Effector memory CD8-positive, alpha-beta T cell (primary cell): ENCODE measurements around the gene TBC1D1.

Source experiments
- ATAC-seq: fragments of 150-1000 bp; cut with Tn5 transposase; replicated peaks from 2 replicates; pipeline ENCODE4 v1.10.0; 2021; ENCODE audit warnings: mild to moderate bottlenecking, moderate library complexity
- DNase-seq, 3 experiments: peaks; one replicate each; pipeline ENCODE4 v3.0.0; 2021
- H3K27ac Mint-ChIP-seq, 2 donors: one replicate each; pipeline ENCODE4 v1.8.0; 2022; ENCODE audit warnings: mild to moderate bottlenecking in 2 of 2, mixed read lengths in 2 of 2, moderate library complexity in 2 of 2
- H3K27me3 Mint-ChIP-seq, 2 donors: one replicate each; pipeline ENCODE4 v1.8.0; 2022; ENCODE audit warnings: mixed read lengths in 2 of 2
- H3K36me3 Mint-ChIP-seq: one replicate; pipeline ENCODE4 v1.8.0; 2022; ENCODE audit warnings: mild to moderate bottlenecking, moderate library complexity, mixed read lengths; ENCODE audit not compliant: insufficient read depth
- H3K4me1 Mint-ChIP-seq, 2 donors: one replicate each; pipeline ENCODE4 v1.8.0; 2022; ENCODE audit warnings: low read depth in 2 of 2, mixed read lengths in 2 of 2
- H3K4me3 Mint-ChIP-seq, 2 donors: one replicate each; pipeline ENCODE4 v1.8.0; 2022; ENCODE audit warnings: mild to moderate bottlenecking in 2 of 2, mixed read lengths in 2 of 2, moderate library complexity in 2 of 2
- H3K9me3 Mint-ChIP-seq, 2 donors: one replicate each; pipeline ENCODE4 v1.8.0; 2022; ENCODE audit warnings: mixed read lengths in 2 of 2

Gene TBC1D1

DNA sequence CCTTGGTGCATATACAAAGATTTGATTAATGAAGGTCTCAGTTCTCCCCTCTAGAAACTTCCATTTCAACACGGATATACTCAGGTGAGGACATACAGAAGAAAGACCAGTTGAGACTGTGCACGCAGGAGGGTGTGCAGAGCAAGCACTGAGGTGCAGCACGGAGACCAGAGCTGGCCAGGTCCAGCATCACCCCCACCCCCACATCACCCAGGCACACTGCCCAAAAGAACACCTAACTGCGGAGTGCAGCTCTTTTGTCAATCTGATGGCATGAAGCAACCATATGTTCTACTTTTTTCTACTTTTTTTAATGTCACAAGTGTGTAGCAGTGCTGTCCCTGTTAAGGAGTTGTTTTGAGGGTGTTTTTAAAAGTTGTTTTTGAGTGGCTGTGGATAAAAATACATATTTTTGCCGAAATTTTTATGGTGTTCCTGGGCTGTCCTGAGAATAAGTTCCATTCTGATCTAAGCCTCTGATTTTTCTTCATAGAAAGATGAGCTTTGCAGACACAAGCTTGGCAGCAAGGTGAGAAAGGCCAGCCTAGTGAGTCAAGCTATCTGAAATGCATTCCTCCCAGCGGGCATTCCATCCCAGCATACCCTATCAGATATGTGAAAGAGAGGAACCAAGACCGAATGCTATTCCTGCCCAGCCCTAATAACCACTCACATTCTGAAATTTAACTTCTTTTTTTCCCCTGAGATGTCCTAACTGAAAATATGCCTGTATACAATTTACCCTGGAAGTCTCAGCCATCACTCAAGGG lies 243.0 kb downstream of the TBC1D1 start:
- DNase-seq (no peak), ATAC-seq (no peak)
- Mint-ChIP-seq H3K9me3 (no peaks in the 10 kb centered on the region), H3K27ac (peak overlapping the region; percentile 47 to 96), H3K36me3 (peaks cover 38% of the 10 kb centered on the region), H3K4me3 (no peak overlapping the region), H3K4me1 (peaks cover 40 to 53% of the 10 kb centered on the region in 2 donors), H3K27me3 (no peaks in the 10 kb centered on the region)

DNA sequence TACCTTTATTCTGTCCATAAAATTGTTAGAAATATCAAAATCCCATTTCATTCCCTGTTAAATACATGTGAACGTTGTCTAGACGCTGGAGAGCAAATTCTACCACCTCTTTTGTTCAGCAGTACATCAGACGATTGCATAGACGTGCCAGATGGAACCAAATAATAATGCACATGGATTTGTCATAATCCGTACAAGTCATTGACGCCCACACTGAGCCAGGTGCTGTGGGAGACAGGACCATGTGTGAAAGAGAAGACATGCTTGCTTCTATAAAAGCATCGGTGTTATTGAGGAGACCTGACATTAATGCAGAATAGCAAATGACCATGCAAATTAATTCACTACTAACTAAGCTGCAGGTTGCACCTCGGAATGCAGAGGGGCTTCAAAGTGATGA lies 244.3 kb downstream of the TBC1D1 start:
- no peak overlapping the region for H3K4me3 Mint-ChIP-seq
- ATAC-seq: no peak

DNA sequence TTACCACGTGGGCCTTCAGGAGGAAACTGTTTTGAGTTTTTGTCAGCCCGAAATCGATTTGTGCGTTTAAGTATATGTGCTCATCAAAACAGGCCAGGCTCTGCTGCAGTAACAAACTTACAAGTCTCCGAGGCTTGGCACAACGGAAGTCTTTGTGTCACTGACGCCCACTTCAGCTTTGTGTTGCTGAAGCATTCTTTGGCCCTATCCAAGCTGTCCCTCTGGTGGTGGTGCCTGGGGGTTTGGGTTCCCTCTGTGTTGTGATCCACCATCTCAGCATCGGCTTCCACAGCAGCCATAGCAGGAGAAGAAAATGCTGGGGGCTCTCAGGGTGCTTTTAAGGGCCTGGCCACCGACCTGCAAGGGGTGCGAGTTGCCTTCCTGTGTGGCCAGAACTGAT lies 245.7 kb downstream of the TBC1D1 start:
- no peak for DNase-seq
- ATAC-seq: no peak
- H3K4me3 Mint-ChIP-seq: no peak overlapping the region
- H3K4me1 Mint-ChIP-seq: peaks cover 19 to 32% of the 10 kb centered on the region in 2 donors
- H3K27ac Mint-ChIP-seq: no peak overlapping the region
- H3K27me3 Mint-ChIP-seq: no peaks in the 10 kb centered on the region
- H3K36me3 Mint-ChIP-seq: peaks cover 20% of the 10 kb centered on the region
- no peaks in the 10 kb centered on the region for H3K9me3 Mint-ChIP-seq

More for the DNA sequence above, 244.3 kb downstream of the TBC1D1 start:
- Mint-ChIP-seq H3K27ac (no peak overlapping the region), H3K36me3 (peaks cover 30% of the 10 kb centered on the region), H3K4me1 (peaks cover 31 to 46% of the 10 kb centered on the region in 2 donors), H3K27me3 (no peaks in the 10 kb centered on the region), H3K9me3 (no peaks in the 10 kb centered on the region)
- DNase-seq: no peak

GRCh38 chr4:38137080-38137479 lies 246.2 kb downstream of the TBC1D1 start:
- Mint-ChIP-seq H3K4me1 (peaks cover 14 to 27% of the 10 kb centered on the region in 2 donors), H3K36me3 (peaks cover 16% of the 10 kb centered on the region), H3K27ac (no peak overlapping the region), H3K9me3 (no peaks in the 10 kb centered on the region), H3K4me3 (no peak overlapping the region), H3K27me3 (no peaks in the 10 kb centered on the region)
- DNase-seq (no peak), ATAC-seq (no peak)

DNA sequence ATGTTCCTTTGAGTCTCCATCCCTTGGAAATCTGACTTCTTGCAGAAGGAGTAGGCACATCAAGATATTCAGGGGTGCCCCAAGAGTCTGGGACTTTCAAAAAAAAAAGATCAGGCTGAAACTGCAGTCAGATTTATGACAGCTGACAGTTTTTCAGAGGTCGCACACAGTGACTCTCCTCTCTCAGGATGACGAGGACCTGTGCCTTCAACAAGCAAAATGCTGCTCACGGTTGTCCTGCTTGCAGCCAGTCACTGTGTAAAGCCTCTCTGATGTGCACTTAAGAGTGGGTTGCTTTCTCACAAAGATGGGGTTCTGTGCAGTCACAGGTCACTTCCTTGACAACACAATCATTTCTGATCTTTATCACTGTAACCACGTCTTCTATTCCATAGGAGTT lies 247.5 kb downstream of the TBC1D1 start:
- Mint-ChIP-seq H3K36me3 (peaks cover 8% of the 10 kb centered on the region), H3K27me3 (no peaks in the 10 kb centered on the region), H3K9me3 (no peaks in the 10 kb centered on the region), H3K4me1 (peaks cover 8 to 16% of the 10 kb centered on the region in 2 donors), H3K4me3 (no peak overlapping the region), H3K27ac (peak overlapping the region in 1 of 2 donors; percentile 94)
- DNase-seq (no peak), ATAC-seq (no peak)

DNA sequence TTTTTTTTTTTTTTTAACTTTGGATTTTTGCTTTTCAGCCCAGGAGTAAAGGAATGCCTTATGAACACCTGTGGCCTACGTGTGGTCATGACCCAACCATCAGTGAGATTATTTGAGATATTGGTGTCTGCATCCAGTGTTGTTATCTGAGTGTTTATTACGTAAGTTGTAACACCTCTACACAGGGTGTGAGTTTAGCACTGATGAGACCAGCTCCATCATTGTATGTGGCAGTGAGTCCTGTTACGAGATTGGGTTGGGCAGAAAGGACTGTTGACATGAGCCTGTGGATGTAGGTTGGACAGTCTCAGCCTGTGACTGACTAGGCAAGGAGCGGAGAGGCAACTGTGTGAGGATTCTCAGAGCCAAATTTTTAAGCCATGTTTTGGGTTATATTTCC lies 248.3 kb downstream of the TBC1D1 start:
- Mint-ChIP-seq H3K27me3 (no peaks in the 10 kb centered on the region), H3K9me3 (no peaks in the 10 kb centered on the region), H3K4me3 (no peak overlapping the region), H3K36me3 (peaks cover 6% of the 10 kb centered on the region), H3K27ac (peak overlapping the region; percentile 33 to 94), H3K4me1 (peaks cover 5 to 14% of the 10 kb centered on the region in 2 donors)
- no peak for DNase-seq
- peak; percentile 73 for ATAC-seq

- H3K9me3 Mint-ChIP-seq: no peaks in the 10 kb centered on the region
- H3K36me3 Mint-ChIP-seq: peaks cover 6% of the 10 kb centered on the region
- no peaks in the 10 kb centered on the region for H3K27me3 Mint-ChIP-seq
- ATAC-seq (no peak), DNase-seq (no peak)
- H3K4me3 Mint-ChIP-seq: no peak overlapping the region
- no peak overlapping the region for H3K27ac Mint-ChIP-seq
- peaks cover 5 to 14% of the 10 kb centered on the region in 2 donors for H3K4me1 Mint-ChIP-seq
These were observed 249.8 kb downstream of the TBC1D1 start for GRCh38 chr4:38140643-38141203.

DNA sequence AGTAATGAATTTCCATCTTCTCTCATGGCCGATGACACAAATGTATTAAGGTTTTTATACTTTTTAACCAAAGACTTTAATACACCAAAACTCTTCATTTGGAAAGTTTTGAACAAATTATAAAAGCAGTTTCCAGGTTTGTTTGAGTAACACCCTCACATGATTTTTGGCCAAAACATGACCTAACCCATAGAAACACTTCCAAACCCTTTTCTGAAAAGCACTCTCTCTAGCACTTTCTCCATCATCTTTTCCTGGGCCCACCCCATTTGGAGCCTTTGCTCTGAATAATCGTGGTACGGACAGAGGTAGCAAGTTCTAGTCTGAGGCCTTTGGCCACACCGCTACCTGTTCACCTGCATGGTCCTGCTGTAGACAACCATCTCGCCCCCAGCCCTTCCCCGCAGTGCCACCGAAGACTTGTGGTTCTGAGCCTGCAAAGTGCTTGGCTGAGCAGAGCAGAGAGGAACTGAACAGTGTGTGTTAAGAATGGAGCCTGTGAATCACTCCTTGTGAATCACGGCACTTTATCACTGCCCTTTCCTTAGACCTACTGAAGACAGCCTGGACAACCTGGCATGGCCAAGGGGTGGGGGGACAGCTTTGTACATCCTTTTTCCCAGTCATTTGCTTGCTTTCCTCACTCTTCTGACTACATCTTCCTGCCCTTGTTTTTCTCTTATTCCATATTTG lies 251.1 kb downstream of the TBC1D1 start:
- DNase-seq (no peak), ATAC-seq (no peak)
- Mint-ChIP-seq H3K27me3 (no peaks in the 10 kb centered on the region), H3K36me3 (peaks cover 6% of the 10 kb centered on the region), H3K4me1 (peaks cover 5 to 14% of the 10 kb centered on the region in 2 donors), H3K27ac (peak overlapping the region in 1 of 2 donors; percentile 64), H3K4me3 (no peak overlapping the region), H3K9me3 (no peaks in the 10 kb centered on the region)

DNA sequence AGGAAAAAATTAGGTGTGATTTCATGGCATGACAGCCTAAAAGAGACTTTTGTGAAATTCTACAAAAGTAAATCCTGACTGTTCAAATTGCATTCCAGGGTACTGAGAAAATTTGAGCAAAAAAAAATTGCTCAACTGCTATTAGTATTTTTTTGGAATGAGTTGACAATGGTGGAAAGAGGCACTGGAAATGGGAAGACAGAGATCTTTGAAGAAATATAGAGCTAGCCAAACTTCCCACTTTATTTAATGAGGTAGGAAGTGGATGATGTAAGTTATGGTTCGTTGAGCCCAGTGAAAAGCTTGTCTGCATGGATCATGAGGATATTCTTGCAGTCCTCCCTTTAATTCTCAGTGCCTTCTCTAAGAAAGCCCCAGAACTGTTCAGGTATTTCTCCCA lies 253.1 kb downstream of the TBC1D1 start:
- Mint-ChIP-seq H3K36me3 (peaks cover under 1% of the 10 kb centered on the region), H3K4me3 (no peak overlapping the region), H3K27me3 (no peaks in the 10 kb centered on the region), H3K9me3 (no peaks in the 10 kb centered on the region), H3K27ac (no peak overlapping the region), H3K4me1 (peaks cover under 1 to 4% of the 10 kb centered on the region in 2 donors)
- ATAC-seq (no peak), DNase-seq (no peak)

- H3K4me1 Mint-ChIP-seq: no peaks in the 10 kb centered on the region
- DNase-seq (no peak), ATAC-seq (no peak)
- no peak overlapping the region for H3K27ac Mint-ChIP-seq
- H3K27me3 Mint-ChIP-seq: no peaks in the 10 kb centered on the region
- H3K4me3 Mint-ChIP-seq: no peak overlapping the region
- no peaks in the 10 kb centered on the region for H3K9me3 Mint-ChIP-seq
- no peaks in the 10 kb centered on the region for H3K36me3 Mint-ChIP-seq
These were observed 254.3 kb downstream of the TBC1D1 start for GRCh38 chr4:38145033-38145678.

GRCh38 chr4:38145741-38146140 lies 254.9 kb downstream of the TBC1D1 start:
- no peaks in the 10 kb centered on the region for H3K4me1 Mint-ChIP-seq
- H3K9me3 Mint-ChIP-seq: no peaks in the 10 kb centered on the region
- ATAC-seq (no peak), DNase-seq (no peak)
- no peaks in the 10 kb centered on the region for H3K27me3 Mint-ChIP-seq
- no peak overlapping the region for H3K27ac Mint-ChIP-seq
- no peaks in the 10 kb centered on the region for H3K36me3 Mint-ChIP-seq
- H3K4me3 Mint-ChIP-seq: no peak overlapping the region

- no peak overlapping the region for H3K27ac Mint-ChIP-seq
- no peak for DNase-seq
- ATAC-seq: no peak
- H3K4me1 Mint-ChIP-seq: no peaks in the 10 kb centered on the region
- H3K36me3 Mint-ChIP-seq: no peaks in the 10 kb centered on the region
- no peak overlapping the region for H3K4me3 Mint-ChIP-seq
- no peaks in the 10 kb centered on the region for H3K9me3 Mint-ChIP-seq
- H3K27me3 Mint-ChIP-seq: no peaks in the 10 kb centered on the region
These were observed 255.5 kb downstream of the TBC1D1 start for GRCh38 chr4:38146383-38146782.

- ATAC-seq (no peak), DNase-seq (no peak)
- Mint-ChIP-seq H3K4me1 (peaks cover 3 to 8% of the 10 kb centered on the region in 2 donors), H3K4me3 (no peak overlapping the region), H3K27ac (peak overlapping the region; percentile 19 to 39), H3K36me3 (no peaks in the 10 kb centered on the region), H3K9me3 (no peaks in the 10 kb centered on the region), H3K27me3 (no peaks in the 10 kb centered on the region)
These were observed 258.6 kb downstream of the TBC1D1 start for GRCh38 chr4:38149472-38149996.
